Pons (tissue), 1 donor: ENCODE data around the gene JSRP1.
"Not testable (repeated sequence)": the region's sequence is repeated elsewhere in the genome, so short reads cannot be mapped to it uniquely, and the experiment has no call there.

Source experiments
- DNase-seq: peaks from one replicate; pipeline ENCODE4 v3.0.0-alpha.2; 2016; ENCODE audit warnings: low spot score

Gene JSRP1

GRCh38 chr19:2282062-2282861 lies 26.0 kb upstream of the JSRP1 start, which contains the start of gene PEAK3:
Gene PEAK3 (minus strand): TSS chr19:2282175. CDS start chr19:2280931, 1,244 bp downstream.
- DNase-seq = no peak

GRCh38 chr19:2281265-2282061 lies 25.2 kb upstream of the JSRP1 start:
- DNase-seq = not testable (repeated sequence)

GRCh38 chr19:2280633-2281264 lies 24.5 kb upstream of the JSRP1 start:
- DNase-seq = no peak

DNA sequence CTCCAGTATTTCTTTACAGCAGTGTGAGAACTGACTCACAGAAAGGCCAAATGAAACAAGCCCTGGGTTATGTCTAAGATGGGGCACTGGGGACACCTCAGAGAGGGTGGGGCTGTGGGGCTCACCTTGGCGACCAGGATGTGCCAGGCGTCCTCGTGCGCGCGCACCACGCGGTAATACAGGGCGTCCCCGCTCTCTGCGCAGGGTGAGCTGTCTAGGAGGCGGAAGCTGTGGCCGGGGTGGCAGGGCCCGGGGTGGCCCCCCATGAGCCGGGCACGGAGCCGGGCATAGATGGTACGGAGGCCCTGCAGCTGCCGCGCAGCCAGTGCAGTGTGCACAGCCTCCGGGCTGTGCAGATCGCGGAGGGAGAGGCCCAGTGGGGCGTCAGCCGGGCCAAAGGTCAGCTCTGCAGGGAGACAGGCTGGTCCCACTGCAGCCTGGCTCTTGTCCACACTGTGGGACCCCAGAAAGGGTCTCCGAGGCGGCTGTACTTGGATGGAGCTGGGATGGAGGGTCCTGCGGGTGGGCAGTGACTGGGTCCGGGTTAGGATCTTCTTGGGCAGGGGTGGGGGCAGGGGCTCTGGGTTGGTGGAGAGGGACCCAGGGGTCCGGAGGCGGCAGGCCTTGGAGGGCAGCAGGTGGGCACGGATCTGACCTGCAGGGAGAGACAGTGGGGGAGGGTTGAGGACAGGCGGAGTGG lies 22.4 kb upstream of the JSRP1 start:
- DNase-seq = no peak

DNA sequence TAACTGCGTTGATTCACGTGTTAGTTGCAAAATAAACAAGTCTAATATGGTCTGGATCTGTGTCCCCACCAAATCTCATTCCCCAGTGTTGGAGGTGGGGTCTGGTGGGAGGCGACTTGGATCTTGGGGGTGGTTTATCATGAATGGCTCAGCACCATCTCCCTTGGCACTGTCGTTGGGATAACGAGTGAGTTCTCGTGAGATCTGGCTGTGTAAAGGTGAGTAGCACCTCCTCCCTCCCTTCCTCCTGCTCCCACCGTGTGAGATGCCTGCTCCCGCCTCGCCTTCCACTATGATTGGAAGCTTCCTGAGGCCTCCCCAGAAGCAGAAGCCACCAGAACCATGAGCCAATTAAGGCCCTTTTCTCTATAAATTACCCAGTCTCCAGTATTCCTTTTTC lies 20.9 kb upstream of the JSRP1 start:
- no peak for DNase-seq

- no peak for DNase-seq
Observed at GRCh38 chr19:2276429-2276986, 20.3 kb upstream of the JSRP1 start.

DNA sequence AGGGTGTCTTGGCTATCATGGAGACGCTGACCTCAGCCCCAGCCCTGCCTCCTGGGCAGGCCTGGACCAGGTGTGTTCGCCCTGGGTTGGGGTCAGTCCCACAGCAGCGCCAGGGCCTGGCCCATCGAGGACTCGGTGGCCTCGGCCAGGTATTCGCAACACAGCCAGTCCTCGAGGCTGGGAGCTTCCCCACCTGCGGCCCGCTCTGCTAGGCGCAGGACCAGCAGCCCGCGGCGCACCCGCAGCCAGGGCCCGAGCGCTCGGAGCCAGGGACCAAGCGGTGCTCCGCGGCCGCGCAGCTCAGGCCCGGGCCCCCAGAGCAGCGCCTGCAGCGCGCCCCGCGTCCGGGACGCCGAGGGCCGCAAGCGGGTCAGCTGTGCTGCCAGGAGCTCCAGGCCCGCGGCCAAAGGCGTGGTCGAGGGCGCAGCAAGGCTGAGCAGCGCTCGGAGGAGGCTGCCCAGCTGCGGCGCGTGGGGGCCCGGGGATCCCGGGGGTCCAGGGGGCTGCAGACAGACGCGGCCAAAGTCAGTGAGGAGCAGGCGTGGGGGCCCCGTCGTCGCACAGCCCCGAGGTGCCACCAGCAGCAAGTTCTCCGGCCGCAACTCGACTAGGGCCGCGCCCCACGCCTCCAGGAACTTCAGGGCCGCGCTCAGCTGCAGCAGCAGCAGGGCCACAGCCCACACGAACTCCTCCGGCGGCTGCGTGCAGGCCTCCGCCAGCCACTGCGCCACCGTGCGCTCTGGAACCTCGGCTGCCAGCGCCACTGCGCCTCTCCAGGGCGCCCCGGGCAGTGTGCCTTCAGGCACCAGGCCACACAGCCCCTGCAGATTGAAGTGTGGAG lies 19.6 kb upstream of the JSRP1 start:
- no peak for DNase-seq

GRCh38 chr19:2274931-2275535 lies 18.8 kb upstream of the JSRP1 start:
- DNase-seq = peak; percentile 86

DNA sequence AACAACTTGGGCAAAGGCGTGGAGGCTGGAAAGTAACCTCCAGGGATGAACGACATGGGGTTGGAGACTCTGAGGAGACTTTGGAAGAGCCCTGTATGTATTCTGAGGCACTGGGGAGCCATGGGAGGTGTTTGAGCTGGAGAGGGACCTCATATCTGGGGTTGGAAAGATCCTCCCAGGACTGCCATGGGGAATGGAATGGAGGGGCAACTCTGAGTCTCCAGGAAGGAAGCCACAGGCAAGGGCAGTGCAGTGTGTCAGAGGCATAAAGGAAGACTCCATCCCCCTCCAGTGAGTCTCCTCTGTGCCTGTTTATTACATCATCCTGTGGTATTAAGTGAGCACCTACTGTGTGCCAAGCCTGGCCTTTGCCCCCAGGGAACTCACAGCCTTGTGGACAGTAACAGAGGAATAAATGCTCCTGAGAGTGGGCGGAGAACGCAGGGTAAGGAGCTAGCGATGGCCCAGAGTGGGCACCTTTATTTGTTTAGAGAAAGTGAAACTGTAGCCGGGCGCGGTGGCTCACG lies 18.0 kb upstream of the JSRP1 start:
- DNase-seq = no peak

- DNase-seq = no peak
Observed at GRCh38 chr19:2273356-2274184, 17.4 kb upstream of the JSRP1 start.

GRCh38 chr19:2271234-2272103 lies 15.3 kb upstream of the JSRP1 start:
- no peak for DNase-seq

DNA sequence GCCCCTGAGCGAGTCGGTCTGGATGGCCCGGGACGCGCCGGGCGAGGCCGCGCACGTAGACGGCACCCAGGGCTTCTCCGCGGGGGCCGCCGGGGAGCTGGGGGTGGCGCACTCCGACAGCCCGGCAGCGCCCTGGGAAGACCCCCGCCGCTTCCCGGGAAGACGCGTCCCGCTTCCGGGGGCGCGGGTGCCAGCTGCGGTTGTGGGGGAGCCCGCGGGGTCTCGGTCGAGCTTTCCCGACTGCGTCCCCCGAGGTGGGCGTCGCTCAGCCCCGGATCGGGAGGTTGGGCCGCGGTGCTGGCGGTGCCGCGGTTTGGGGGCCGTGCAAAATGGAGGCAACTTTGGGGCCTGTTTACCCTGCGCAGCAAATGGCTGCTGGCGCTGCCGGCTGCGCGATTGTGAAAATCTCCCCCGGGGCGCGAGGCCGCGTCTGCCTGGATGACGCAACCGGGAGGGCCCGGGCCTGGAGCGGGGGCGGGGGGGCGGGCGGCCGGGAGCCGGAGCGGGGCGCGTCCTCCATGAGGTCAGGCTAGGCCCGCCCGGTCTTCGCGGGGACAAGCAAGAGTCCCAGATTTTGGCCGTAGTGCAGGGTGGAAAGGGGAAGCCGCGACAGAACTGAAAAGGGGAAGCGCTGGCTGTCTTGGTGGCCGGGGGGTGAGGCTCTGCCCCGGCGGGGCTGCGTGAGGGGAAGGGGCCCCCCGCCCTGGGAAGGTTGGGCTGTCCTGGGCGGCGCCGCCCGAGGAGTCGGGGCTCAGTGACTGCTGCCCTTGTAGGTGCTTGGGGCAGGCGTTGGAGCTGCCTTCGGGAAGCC lies 14.4 kb upstream of the JSRP1 start:
- DNase-seq = peak; percentile 74

DNA sequence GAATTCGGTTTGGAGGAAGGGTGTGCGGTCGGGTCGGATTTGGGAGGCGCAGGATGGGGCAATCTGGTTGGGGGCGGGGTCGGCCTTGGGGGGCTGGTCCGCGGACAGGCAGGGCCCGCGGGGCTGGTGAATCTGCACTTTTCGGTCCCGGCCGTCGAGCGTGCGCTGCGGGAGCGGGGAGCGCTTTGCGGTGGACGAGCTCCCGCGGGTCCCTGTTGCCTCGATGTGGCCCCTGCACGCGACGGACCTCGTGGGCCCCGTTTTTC lies 13.9 kb upstream of the JSRP1 start:
- no peak for DNase-seq

DNA sequence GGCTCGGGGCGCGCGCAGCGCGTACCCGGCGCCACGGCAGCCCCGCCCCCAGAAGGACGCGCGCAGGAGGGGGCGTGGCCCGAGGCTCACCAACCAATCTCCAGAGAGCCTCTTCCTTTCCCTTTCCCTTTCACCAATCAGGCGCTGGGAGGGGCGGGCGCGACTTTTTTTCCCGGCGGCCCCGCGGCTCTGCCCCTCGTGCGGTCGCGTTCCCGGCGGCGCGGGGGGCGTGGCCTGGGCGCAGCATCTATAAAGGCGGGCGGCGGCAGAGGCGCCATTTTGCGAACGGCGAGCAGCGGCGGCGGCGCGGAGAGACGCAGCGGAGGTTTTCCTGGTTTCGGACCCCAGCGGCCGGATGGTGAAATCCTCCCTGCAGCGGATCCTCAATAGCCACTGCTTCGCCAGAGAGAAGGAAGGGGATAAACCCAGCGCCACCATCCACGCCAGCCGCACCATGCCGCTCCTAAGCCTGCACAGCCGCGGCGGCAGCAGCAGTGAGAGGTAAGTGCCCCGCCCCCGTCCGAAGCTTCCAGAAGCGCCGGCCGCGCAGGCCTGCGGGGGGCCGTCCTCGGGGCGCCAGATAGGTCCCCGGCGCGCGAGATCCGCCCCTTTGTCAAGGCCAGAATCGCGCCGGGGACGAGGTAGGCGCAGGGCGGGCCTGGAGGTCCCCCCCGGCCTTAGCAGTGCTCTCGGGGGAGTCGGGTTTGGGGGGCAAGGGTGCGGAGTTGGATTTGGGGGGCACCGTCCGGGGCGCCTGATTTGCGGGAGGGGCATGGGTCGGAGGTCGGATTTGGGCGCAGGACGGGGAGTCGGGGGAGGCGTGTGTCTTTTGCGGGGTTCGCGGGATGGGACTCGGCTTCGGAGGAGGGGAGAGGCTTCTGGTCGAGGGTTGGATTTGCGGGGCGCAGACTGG lies 13.3 kb upstream of the JSRP1 start:
- DNase-seq = peak; percentile 95

DNA sequence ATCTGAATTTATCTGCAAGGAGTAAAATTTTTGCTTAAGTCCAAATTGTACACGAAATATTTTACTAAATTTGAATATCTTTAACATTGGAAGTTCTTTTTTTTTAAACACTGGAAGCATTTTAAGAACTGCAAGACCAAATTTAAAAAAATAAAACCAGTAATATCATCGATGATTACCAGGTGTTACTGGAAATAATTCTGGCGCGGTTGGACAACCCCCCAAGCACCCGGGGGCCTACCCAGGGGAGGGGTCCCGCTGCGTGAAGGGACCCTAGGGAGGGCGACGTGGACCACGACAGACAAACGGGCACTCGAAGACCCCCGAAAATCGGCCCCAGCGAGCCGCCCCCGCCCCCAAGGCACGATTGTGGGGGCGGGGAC lies 12.6 kb upstream of the JSRP1 start:
- DNase-seq = no peak

DNA sequence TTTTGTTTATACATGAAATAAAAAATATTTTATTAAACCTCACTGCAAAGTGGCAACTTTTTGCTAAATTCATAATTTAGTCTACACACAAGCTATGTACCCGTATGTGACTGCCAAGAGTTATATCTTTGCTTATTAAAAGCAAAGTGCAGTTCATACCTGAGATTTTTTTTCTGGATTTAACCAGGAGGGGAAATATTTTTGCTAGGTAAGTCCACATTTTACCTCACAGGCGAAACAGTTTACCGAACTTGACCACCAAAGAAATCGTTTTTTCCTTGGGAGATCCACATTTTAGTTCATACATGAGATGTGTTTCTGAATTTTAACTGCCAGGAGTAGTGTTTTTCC lies 12.2 kb upstream of the JSRP1 start:
- no peak for DNase-seq
